HG03460 (cell line): Measurements from ENCODE around the gene CMTM7.
A peak's percentile ranks its signal among the peaks of the same experiment; 100 is the strongest.
"Not testable (repeated sequence)": the region's sequence is repeated elsewhere in the genome, so short reads cannot be mapped to it uniquely, and the experiment has no call there.

Experiments
- ATAC-seq: cut with Tn5 transposase; IDR thresholded peaks from one replicate; pipeline ENCODE4 v1.9.1; 2021; ENCODE audit not compliant: unreplicated experiment

The CMTM7 gene

DNA sequence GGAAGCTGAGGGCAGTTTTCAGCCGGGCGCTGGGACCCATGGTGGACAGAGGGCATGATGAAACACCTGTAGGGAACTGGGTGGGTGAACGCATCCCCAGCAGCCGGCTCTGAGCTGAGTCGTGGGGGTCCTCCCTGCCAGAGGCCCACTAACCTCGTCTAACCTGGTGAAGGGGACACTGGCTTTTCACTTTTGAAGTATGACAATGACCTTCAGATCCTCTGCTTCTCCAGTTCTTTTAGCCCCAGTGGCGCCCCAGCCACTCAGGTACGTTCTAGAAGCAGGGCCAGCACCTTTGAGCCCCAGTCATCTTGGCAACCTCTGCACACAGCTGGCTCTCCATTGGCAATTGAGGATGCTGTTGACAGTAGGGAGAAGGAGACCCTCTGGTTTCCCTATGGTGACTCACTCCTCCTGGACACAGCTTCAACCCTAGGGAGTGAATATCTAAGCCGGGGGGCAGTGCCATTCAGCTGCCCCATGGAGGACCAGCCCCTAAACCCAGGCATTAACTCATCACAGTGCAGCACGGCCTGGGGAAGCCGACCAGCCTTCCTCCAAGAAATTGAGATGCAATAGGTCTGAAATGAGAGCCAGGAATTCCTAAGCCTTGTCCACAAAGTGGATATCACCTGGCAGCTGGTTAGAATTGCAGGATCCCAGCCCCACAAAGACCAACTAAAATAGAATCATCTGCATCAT, 64.9 kb downstream of the CMTM7 start:
- no peak for ATAC-seq

DNA sequence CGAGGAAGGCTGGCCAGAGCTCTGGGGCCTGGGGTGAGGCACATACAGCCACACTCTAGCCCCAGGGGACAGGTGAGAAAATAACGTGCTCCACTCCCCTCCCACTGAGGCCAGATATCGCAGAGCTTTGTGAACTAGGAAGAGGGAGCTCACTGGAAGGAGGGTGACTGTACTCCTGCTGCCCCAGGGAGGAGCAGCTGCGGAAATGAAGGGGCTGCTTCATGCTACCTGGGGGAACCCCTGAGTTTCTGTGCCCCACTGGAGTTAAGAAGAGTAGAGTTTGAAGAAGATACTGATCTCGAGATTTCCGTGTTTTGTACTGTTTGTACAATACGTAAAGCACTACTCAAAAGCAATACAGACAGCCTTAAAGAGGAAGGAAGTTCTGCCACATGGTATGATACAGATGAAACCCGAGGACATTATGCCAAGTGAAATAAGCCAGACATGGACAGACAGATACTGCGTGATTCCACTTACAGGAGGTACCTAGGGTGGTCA, 66.4 kb downstream of the CMTM7 start:
- peak; percentile 45 for ATAC-seq

DNA sequence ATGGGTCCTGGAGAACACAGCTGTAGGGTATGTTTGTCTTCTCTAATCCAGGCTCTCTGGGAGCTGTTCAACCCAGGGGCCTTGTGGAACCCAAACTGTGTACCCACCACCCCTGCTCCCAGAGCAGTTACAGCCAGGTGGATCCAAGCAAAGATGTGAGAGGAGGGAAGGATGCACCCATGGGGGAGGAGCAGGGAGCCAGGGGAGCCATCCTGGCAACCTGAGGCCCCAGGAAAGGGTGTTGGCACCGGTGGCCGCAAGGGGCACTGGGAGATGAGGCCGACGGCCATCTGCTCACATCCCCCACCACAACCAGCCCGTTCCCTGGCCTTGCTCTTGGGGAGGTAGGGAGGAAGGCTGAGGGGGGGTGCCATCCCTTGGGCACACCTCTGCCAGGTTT, 67.8 kb downstream of the CMTM7 start:
- no peak for ATAC-seq

DNA sequence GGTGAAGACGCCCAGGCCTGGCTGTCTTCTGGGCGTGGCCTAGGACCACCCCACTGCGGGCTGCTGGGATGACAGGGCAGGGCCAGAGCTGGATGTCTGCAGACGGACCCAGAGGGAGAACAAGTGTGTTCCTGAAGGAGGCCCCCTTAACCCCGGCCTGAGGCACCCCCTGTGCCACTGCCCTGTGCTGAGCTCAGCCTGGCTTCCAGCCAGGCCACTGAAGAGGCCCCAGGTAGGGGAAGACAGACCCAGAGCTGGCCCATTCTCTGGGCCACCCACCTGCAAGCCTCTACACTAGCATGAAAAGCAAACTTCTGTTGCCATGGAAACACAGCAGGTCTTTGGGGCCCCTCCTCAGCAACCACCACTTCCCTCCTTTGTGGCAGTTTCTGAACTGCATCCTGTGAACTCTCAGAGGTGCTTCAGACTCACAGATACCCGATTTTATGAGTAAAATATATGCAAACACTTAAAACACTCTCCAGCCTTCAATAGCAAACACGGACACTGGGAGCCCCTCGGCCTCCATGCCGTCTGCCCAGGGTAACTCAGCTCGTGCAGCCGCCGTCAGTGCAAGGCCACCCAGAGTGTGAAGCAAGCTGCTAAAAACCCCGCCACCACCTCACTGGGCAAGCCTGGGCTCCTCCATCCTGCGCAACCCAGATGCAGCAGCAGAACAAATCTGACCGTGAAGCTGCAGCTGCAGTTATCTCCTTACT, 68.5 kb downstream of the CMTM7 start:
- peak; percentile 80 for ATAC-seq

DNA sequence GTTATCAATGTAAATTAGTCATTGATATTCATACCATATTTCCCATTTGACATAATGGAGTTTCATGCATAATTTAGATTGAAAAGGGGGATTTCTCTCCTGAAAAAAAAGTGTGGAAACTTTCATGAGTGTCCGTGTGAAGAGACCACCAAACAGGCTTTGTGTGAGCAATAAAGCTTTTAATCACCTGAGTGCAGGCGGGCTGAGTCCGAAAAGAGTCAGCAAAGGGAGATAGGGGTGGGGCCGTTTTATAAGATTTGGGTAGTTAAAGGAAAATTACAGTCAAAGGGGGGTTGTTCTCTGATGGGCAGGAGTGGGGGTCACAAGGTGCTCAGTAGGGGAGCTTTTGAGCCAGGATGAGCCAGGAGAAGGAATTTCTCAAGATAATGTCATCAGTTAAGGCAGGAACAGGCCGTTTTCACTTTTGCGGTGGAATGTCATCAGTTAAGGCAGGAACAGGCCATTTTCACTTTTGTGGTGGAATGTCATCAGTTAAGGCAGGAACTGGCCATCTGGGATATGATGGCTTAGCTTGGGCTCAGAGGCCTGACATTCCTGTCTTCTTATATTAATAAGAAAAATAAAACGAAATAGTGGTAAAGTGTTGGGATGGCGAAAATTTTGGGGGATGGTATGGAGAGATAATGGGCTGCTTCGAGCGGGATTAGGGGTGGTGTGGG, 69.3 kb downstream of the CMTM7 start:
- ATAC-seq: not testable (repeated sequence)

DNA sequence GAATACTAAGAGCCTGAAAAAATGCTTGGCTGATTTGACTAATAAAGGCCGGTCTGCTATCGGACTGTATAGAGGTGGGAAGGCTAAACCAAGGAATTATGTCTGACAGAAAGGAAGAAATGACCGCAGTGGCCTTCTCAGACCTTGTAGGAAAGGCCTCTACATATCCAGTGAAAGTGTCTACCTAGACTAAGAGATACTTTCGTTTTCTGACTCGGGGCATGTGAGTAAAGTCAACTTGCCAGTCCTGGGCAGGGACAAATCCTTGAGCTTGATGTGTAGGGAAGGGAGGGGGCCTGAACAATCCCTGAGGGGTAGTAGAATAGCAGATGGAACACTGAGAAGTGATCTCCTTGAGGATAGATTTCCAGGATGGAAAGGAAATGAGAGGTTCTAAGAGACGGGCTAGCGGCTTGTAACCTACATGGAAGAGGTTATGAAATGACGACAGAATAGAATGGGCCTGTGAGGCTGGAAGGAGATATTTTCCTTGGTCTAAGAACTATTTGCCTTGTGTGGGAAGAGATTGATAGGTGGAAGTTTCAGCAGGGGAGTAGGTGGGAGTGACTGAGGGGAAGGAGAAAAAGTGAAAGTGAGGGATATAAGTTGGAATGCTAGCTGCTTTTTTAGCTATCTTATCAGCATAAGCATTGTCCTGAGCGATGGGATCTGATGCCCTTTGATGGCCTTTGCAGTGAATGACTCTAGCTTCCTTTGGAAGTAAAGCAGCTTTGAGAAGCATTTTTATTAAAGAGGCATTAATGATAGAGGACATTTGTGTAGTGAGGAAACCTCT, 70.7 kb downstream of the CMTM7 start:
- ATAC-seq: not testable (repeated sequence)

DNA sequence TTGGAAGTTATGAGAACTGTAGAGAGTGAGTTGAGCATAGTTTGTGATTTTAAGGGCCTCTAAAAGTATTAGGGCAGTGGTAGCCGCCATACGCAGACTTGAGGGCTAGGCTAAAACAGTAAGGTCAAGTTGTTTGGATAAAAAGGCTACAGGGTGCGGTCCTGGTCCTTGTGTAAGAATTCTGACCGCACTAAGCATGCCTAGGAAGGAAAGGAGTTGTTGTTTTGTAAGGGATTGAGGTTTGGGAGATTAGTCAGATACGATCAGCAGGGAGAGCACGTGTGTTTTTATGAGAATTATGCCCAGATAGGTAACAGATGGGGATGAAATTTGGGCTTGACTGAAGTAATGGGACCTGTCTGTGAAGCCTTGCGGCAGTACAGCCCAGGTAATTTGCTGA, 71.8 kb downstream of the CMTM7 start:
- ATAC-seq: not testable (repeated sequence)

DNA sequence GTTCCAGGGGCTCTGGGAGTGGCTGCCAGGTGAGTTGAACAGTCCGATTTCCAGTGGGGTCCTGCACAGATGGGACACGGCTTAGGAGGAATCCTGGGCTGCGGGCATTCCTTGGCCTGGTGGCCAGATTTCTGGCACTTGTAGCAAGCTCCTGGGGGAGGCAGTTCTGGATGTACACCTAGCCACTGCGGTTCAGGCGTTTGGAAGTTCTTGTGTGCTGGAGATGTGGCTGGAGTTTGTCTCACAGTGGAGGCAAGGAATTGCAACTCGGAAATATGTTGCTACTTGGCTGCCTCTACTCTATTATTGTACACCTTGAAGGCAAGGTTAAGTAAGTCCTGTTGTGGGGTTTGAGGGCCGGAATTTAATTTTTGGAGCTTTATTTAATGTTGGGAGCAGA, 73.1 kb downstream of the CMTM7 start:
- ATAC-seq: not testable (repeated sequence)

DNA sequence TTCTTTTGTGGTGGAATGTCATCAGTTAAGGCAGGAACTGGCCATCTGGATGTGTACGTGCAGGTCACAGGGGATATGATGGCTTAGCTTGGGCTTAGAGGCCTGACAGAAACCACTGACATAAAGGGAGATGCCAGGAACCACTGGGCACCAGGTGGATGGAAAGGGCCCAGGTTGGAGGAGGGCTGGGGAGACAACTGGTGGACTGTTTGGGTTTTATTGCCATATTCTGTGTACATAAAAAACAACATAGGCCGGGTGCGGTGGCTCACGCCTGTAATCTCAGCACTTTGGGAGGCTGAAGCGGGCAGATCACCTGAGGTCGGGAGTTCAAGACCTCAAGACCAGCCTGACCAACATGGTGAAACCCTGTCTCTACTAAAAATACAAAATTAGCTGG, 75.2 kb downstream of the CMTM7 start:
- not testable (repeated sequence) for ATAC-seq

DNA sequence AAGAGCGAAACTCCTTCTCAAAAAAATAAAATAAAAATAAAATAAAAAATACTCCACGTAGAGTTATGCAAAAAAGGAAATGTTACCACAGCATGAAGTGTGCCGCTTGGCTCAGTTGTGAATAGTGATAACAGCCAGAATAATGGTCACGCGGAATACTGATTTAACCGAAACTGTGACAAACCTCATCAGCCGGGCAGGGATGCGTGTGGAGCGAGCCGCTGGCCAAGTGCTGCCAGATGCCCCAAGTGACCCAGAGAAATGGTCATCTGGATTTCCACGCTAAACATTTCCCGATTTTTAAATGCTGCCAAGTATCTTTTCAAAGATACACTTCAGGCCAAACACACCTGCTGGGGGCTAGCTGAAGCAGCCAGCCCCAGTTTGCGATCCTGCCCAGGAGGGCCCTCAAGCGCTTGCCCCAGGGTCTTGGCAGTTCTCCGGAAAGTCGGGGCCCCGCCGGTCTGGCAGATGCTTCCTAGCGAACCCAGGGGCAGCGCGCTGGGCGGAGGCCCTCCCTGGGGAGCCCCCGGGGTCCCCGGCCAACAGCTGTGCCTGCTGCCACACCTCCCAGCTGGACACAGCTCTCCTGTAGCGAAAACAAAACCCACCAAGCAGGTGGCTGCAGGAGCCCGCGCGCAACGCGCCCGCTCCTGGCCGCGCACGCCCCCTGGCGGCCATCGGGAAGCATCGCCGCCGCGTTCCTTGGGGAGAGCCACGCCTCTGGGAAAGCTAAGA, 75.8 kb downstream of the CMTM7 start:
- ATAC-seq: peak; percentile 80

DNA sequence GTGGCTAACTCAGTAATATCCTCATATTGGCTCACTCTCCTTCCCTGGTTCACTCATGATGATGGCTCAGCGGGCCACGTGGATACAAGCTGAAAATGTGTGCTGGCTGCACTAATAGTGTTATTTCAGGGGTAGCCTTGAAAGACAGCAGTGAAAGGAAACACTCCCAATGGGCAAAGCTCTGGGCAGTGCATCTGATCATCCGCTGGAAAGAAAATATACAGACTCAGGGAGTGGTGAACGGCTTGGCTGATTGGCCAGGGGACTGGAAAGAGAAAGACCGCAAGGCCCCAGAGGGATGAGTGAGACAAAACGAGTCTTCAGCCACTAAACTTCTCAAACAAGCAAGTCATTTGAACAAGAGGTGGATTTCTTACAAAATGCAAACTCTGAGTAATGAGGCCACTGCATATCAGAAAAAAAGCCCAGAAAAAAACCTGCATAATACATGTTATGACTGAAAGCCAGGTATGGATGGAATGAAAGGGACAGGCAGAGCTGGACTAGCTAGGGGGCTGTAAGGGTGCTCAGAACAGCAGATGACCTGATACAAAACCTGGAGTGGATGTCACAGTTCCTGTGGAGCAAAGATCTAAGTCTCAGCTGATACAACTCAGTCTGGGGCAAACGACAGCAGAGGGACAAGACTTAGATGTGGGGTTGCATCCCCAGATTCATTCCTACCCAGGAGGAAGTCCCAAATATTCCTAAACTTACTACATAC, 77.7 kb downstream of the CMTM7 start:
- ATAC-seq: no peak

DNA sequence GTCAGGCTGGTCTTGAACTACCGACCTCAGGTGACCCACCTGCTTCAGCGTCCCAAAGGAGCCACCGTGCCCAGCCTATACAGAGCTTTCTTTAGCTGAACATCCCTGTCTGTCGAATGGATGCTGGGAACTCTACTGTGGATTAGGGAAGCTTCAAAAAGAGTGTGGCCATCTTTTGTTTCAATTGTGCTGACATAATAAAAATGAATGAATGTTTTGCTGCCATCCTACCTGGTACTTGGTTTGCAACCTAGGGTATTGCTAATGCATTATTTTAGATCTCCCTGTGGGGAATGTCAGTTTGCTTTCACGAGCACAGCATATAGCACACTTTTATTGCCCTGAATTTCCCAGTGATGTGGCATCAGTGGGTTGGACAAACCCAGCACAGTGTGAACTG, 78.7 kb downstream of the CMTM7 start:
- ATAC-seq: no peak

DNA sequence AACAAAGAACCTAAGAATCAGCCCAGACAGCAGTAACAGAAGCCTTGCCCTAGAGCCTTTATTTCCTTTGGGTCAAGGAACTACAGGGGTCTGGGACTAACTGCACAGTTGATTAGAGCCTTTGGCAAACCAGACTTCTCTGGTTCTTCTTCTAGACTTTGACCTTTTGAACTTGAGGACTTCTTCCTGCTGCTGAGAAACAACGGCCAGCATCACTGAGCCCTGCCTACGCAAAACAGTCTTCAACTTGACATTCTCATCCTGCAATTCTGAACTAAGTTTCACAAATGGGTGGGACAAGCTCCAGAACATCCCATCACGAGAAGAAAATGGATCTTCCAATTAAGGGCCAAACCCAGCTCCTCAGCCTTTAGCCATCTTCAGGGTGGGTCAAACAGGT, 79.6 kb downstream of the CMTM7 start:
- no peak for ATAC-seq

DNA sequence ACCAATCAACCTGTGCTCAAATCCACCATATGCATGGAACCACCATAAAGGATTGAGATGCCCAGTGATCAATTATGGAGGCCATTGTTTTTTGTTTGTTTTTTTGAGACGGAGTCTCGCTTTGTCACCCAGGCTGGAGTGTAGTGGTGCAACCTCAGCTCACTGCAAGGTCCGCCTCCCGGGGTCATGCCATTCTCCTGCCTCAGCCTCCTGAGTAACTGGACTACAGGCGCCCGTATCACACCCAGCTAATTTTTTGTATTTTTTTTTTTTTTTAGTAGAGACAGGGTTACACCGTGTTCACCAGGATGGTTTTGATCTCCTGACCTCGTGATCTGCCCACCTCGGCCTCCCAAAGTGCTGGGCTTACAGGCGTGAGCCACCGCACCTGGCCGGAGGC, 80.5 kb downstream of the CMTM7 start:
- ATAC-seq: not testable (repeated sequence)

DNA sequence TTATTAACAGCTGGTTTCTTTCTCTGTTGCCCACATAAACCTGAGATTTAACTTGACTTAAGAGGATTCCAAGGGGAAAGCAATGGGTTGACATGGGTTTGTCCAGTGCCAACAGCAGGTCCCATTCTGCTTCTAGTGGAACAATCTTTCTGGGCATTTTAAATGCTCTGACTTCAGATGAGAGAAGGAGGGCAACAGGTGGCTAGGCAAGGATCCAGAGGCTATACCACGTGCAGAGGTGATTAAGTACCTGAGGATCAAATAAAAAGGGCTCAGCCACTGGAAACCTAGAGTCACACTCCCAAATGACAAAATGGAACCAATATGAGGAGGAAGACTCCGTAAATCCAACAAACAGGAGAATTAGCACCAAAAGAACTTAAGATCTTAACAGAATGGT, 82.5 kb downstream of the CMTM7 start:
- no peak for ATAC-seq

DNA sequence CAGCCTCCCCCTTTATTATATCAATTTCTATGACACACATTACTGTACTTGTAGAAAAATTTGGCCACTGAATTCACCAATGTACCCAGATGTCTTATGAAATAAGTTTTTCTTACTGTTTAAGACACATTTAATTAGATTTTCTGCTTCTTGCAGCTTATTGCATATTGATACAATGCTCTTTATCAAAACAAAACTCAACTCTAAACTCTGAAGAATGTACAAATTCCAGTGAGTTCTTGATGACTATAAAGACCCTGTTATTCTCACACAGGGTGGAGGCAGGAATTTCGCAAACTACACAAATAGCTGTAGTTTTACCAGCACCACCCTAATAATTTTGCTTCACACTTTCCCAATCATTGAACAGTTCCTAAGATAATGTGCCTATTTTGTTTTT, 89.0 kb downstream of the CMTM7 start:
- no peak for ATAC-seq

DNA sequence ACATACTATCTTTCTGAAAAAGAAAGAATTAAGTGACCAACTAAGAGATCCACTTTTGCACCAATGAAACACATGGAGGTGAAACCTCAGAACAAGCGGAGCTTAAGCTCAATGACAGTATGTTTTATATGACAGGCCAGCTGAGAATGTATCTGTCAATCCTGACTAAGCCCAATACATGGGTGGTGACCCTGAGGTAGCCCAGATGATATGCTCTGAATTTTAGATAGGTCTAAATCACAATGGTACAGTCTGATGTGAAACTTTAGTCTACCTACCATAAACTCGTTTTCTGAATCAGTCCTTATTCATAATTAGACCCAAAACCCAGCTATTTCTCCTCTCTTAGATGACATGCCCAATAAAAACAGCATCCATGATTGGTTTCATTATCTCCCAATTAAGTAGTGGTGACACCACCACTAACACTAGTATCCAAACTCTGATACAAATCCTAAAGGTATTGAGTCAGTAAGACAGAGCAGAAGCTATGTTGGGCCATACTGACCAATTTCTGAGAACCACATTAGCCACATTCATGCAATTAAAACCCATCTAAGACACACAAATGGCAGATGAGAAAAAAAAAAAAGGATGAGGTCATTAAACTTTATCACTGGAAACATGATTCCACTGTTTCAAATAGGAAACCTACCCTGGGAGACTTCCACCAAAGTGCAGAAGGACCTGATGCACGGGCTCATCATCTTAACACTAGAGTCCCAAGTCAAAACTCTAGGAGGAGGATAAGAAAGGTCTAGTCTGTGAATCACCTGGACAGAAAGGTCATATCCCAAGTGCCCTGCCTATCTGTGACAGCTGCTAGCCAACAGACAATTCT, 90.4 kb downstream of the CMTM7 start:
- ATAC-seq: no peak

DNA sequence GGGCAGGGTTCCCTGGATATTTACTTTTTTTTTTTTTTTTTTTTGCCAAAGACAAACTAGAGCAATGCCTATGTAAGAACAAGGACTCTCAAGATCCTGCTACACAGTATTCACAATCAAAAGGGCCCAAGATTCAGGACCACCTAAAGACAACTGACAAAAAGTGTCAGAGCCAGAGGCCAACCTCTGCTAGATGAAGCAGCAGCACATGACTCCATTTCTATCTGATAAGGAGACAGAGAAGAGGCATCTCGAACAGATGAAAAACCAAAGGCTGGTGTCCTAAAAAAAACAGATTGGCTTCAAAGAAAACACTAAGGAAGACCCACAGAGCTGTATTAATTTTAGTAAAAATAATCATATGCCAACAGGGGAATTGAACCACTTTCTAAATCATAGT, 91.0 kb downstream of the CMTM7 start:
- no peak for ATAC-seq

DNA sequence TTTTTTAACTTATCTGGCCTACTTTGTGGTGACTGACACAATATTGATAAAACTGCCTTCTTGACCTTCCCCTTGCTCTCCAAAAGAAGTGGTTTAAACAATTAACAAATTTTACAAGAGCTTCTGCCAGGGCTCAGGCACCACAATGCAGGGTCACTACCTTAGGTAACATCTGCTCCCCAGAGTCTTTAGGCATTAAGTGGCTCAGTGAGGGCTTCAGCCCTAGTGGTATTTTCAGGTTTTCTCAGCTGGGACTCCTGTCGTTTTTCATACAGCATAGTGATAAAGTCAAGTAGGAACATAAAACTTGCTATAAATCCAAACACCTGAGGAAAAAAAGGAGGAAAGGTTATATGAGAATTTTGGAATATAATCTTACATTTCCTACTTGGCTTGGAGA, 92.1 kb downstream of the CMTM7 start:
- ATAC-seq: no peak
